Neural cell (in vitro differentiated cells): Measurements from ENCODE around the gene FAM168A. TPM values are rescaled to one million over a fixed set of nuclear protein-coding genes. Genes with fewer than 3 reads are reported as not detected.

Experiments
- H2AFZ ChIP-seq: fragments of 200-600, 300-800 bp; sonication (generic), shearing (Covaris generic); 2 replicates; pipeline ENCODE4 v1.6.0; 2014; ENCODE audit warnings: low read depth, mild to moderate bottlenecking, antibody characterized with exemption, low read length, moderate library complexity
- H3F3A ChIP-seq: fragments of 200-600 bp; shearing (Covaris generic); 2 replicates; pipeline ENCODE4 v1.6.1; 2016; ENCODE audit warnings: mild to moderate bottlenecking, moderate library complexity, mixed read lengths, antibody characterized with exemption, low read length; ENCODE audit not compliant: insufficient read depth, poor library complexity, severe bottlenecking
- H3K27ac ChIP-seq: fragments of 200-600, 300-800 bp; sonication (generic), shearing (Covaris generic); 2 replicates; pipeline ENCODE4 v1.5.1; 2014; ENCODE audit warnings: mild to moderate bottlenecking, low read length, moderate library complexity
- H3K27me3 ChIP-seq: fragments of 300-800, 200-600 bp; sonication (generic), shearing (Covaris generic); 2 replicates; pipeline ENCODE4 v1.6.0; 2014; ENCODE audit warnings: mild to moderate bottlenecking, low read depth, low read length, moderate library complexity; ENCODE audit not compliant: insufficient read depth
- H3K36me3 ChIP-seq: fragments of 300-800, 200-600 bp; sonication (generic), shearing (Covaris generic); 2 replicates; pipeline ENCODE4 v1.5.1; 2014; ENCODE audit warnings: mild to moderate bottlenecking, antibody characterized with exemption, low read length, moderate library complexity; ENCODE audit not compliant: insufficient read depth
- H3K4me2 ChIP-seq: fragments of 300-800, 200-600 bp; sonication (generic), shearing (Covaris generic); 2 replicates; pipeline ENCODE4 v1.6.0; 2014; ENCODE audit warnings: mild to moderate bottlenecking, low read length
- H3K4me3 ChIP-seq: fragments of 300-800, 200-600 bp; sonication (generic), shearing (Covaris generic); 2 replicates; pipeline ENCODE4 v1.5.1; 2014; ENCODE audit warnings: mild to moderate bottlenecking, low read length, moderate library complexity
- H3K79me2 ChIP-seq: fragments of 200-600 bp; shearing (Covaris generic); replicated peaks from 2 replicates; pipeline ENCODE4 v1.6.0; 2014; ENCODE audit warnings: mild to moderate bottlenecking, low read length, moderate library complexity; ENCODE audit not compliant: insufficient read depth
- H3K9ac ChIP-seq: fragments of 300-800, 200-600 bp; sonication (generic), shearing (Covaris generic); 2 replicates; pipeline ENCODE4 v1.6.1; 2016; ENCODE audit warnings: mild to moderate bottlenecking, low read length, mixed read lengths
- H3K9me2 ChIP-seq: fragments of 200-600 bp; shearing (Covaris generic); 2 replicates; pipeline ENCODE4 v1.6.1; 2016; ENCODE audit warnings: mild to moderate bottlenecking, low read length, mixed read lengths; ENCODE audit not compliant: insufficient read depth
- H3K9me3 ChIP-seq: fragments of 200-600, 300-800 bp; sonication (generic), shearing (Covaris generic); 2 replicates; pipeline ENCODE4 v1.6.1; 2016; ENCODE audit warnings: mild to moderate bottlenecking, mixed run types, low read length, moderate library complexity, mixed read lengths
- H4K20me1 ChIP-seq: fragments of 200-600 bp; shearing (Covaris generic); 2 replicates; pipeline ENCODE4 v1.6.1; 2016; ENCODE audit warnings: mild to moderate bottlenecking, mixed run types; ENCODE audit not compliant: insufficient read depth
- CTCF ChIP-seq: fragments of 450-650 bp; IDR thresholded peaks from 2 replicates; pipeline ENCODE4 v1.5.1; 2014; ENCODE audit warnings: antibody characterized with exemption, mild to moderate bottlenecking, moderate library complexity; ENCODE audit not compliant: poor library complexity, severe bottlenecking
- EP300 ChIP-seq: fragments of 450-650 bp; conservative IDR thresholded peaks from 2 replicates; pipeline ENCODE4 v1.6.1; 2014; ENCODE audit warnings: antibody characterized with exemption, mild to moderate bottlenecking, moderate library complexity; ENCODE audit not compliant: poor library complexity, severe bottlenecking
- EZH2 ChIP-seq: fragments of 200-600, 300-800 bp; shearing (Covaris generic), sonication (generic); IDR thresholded peaks from 2 replicates; pipeline ENCODE4 v1.6.1; 2014; ENCODE audit warnings: antibody characterized with exemption, low read length, borderline replicate concordance, mild to moderate bottlenecking; ENCODE audit not compliant: insufficient read depth, poor library complexity, severe bottlenecking
- MXI1 ChIP-seq: fragments of 450-650 bp; conservative IDR thresholded peaks from 2 replicates; pipeline ENCODE4 v1.6.1; 2014; ENCODE audit warnings: antibody characterized with exemption, mild to moderate bottlenecking; ENCODE audit not compliant: poor library complexity, severe bottlenecking
- POLR2AphosphoS5 ChIP-seq: IDR thresholded peaks from 2 replicates; pipeline ENCODE4 v1.6.1; 2012
- RAD21 ChIP-seq: fragments of 450-650 bp; conservative IDR thresholded peaks from 2 replicates; pipeline ENCODE4 v1.6.1; 2014; ENCODE audit warnings: antibody characterized with exemption, mild to moderate bottlenecking, moderate library complexity
- REST ChIP-seq: IDR thresholded peaks from 2 replicates; pipeline ENCODE4 v1.6.1; 2012; ENCODE audit warnings: borderline replicate concordance
- SMC3 ChIP-seq: fragments of 450-650 bp; conservative IDR thresholded peaks from 2 replicates; pipeline ENCODE4 v1.6.1; 2014; ENCODE audit warnings: antibody characterized with exemption, mild to moderate bottlenecking, moderate library complexity; ENCODE audit not compliant: poor library complexity
- TAF1 ChIP-seq: IDR thresholded peaks from 2 replicates; pipeline ENCODE4 v1.6.1; 2012; ENCODE audit warnings: low read depth
- polyA plus RNA-seq: library from polyadenylated mRNA; depleted of rRNA; stranded (reverse); fragments of >200 nt; gene quantifications from 2 replicates; pipeline ENCODE4 v1.2.3, GENCODE V29; 2014

Gene FAM168A
- polyA plus RNA-seq, 1 donor from 2014 or later = 67.3 TPM

- TF ChIP-seq EZH2 (no peak), SMC3 (no peak), POLR2AphosphoS5 (no peak), RAD21 (no peak), EP300 (no peak), MXI1 (no peak), CTCF (no peak), TAF1 (no peak), REST (no peak)
- Histone ChIP-seq H3K9me2 (no peaks in the 10 kb centered on the region), H3K27ac (no peak overlapping the region), H3F3A (no peaks in the 10 kb centered on the region), H4K20me1 (no peaks in the 10 kb centered on the region), H3K9me3 (no peaks in the 10 kb centered on the region), H2AFZ (no peak overlapping the region), H3K79me2 (no peaks in the 10 kb centered on the region), H3K4me2 (peak overlapping the region; percentile 18), H3K4me3 (peak overlapping the region; percentile 89), H3K27me3 (no peaks in the 10 kb centered on the region), H3K36me3 (no peaks in the 10 kb centered on the region), H3K9ac (peak overlapping the region; percentile 69)
Observed at GRCh38 chr11:73376803-73377629, 220.9 kb downstream of the FAM168A start.

GRCh38 chr11:73376160-73376802, 221.6 kb downstream of the FAM168A start, which contains the start of gene RELT:
TSS of gene RELT (plus strand) at chr11:73376399. CDS start at chr11:73389137, 12,738 bp downstream.
- Histone ChIP-seq H3K4me2 (peak within 1 kb of the TSS; percentile 18), H3K9ac (peak within 1 kb of the TSS; percentile 69), H3K27ac (no peak within 1 kb of the TSS), H3K9me3 (no peaks in the 10 kb centered on the region), H3K36me3 (no peaks in the 10 kb centered on the region), H3K9me2 (no peaks in the 10 kb centered on the region), H4K20me1 (no peaks in the 10 kb centered on the region), H2AFZ (no peak within 1 kb of the TSS), H3K79me2 (no peaks in the 10 kb centered on the region), H3K27me3 (no peaks in the 10 kb centered on the region), H3K4me3 (peak within 1 kb of the TSS; percentile 89), H3F3A (no peaks in the 10 kb centered on the region)
- TF ChIP-seq TAF1 (peak; percentile 50), EZH2 (no peak), POLR2AphosphoS5 (peak; percentile 76), RAD21 (peak; percentile 60), EP300 (peak; percentile 62), SMC3 (peak; percentile 66), MXI1 (peak; percentile 78), CTCF (peak; percentile 98), REST (peak; percentile 55)
